Measurements from ENCODE around the gene SGMS1.

The SGMS1 gene

DNA sequence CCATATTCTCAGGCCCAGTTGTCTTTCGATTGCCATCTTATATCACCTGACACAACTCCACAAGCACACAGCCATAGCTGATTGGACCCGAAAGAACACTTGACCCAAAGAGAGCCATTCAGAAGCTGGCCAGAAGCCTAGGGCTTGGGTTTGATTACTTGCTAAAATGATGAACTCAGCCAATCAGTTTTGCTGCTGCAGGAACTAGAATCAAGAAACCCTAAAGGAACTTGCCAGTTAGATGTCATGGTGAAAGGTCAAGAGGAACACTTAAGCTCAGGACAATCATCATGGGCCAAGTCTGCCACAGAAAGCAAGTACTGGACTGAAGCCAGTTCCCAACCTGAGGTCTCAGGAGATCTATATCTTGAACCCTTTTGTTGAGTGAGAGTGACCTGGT lies 150.0 kb downstream of the SGMS1 start:
- no peak for ATAC-seq

GRCh38 chr10:50472914-50473313 lies 150.8 kb downstream of the SGMS1 start:
- TF ChIP-seq, protein P1, sequence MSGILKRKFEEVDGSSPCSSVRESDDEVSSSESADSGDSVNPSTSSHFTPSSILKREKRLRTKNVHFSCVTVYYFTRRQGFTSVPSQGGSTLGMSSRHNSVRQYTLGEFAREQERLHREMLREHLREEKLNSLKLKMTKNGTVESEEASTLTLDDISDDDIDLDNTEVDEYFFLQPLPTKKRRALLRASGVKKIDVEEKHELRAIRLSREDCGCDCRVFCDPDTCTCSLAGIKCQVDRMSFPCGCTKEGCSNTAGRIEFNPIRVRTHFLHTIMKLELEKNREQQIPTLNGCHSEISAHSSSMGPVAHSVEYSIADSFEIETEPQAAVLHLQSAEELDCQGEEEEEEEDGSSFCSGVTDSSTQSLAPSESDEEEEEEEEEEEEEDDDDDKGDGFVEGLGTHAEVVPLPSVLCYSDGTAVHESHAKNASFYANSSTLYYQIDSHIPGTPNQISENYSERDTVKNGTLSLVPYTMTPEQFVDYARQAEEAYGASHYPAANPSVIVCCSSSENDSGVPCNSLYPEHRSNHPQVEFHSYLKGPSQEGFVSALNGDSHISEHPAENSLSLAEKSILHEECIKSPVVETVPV (CRISPR knock-in tag; IDR thresholded peaks at IDR 0.05): no peak
- TF ChIP-seq ISL1 (CRISPR knock-in tag; IDR thresholded peaks at IDR 0.05) (no peak), ARNTL (CRISPR knock-in tag; IDR thresholded peaks at IDR 0.05; ENCODE audit: borderline replicate concordance, low read depth) (no peak), PPARA (CRISPR knock-in tag; IDR thresholded peaks at IDR 0.05; ENCODE audit: borderline replicate concordance) (no peak), BACH2 (CRISPR knock-in tag; IDR thresholded peaks at IDR 0.05; ENCODE audit: borderline replicate concordance) (no peak), ZFP30 (CRISPR knock-in tag; IDR thresholded peaks at IDR 0.05) (no peak), OSR1 (CRISPR knock-in tag; IDR thresholded peaks at IDR 0.05) (no peak), CREB5 (CRISPR knock-in tag; IDR thresholded peaks at IDR 0.05; ENCODE audit: low read depth) (no peak), TOX (CRISPR knock-in tag; IDR thresholded peaks at IDR 0.05; ENCODE audit: borderline replicate concordance) (no peak), TSHZ2 (CRISPR knock-in tag; IDR thresholded peaks at IDR 0.05) (no peak), GLIS3 (CRISPR knock-in tag; IDR thresholded peaks at IDR 0.05) (no peak), ZC3H10 (CRISPR knock-in tag; IDR thresholded peaks at IDR 0.05) (no peak)
- no peak for ATAC-seq

More for the DNA sequence above, 150.0 kb downstream of the SGMS1 start:
- TF ChIP-seq OSR1 (CRISPR knock-in tag; IDR thresholded peaks at IDR 0.05) (no peak), PPARA (CRISPR knock-in tag; IDR thresholded peaks at IDR 0.05; ENCODE audit: borderline replicate concordance) (no peak), CSDC2 (CRISPR knock-in tag; IDR thresholded peaks at IDR 0.05) (no peak), ZFP3 (CRISPR knock-in tag; IDR thresholded peaks at IDR 0.05) (no peak), TSHZ2 (CRISPR knock-in tag; IDR thresholded peaks at IDR 0.05) (no peak), ESRRG (CRISPR knock-in tag; IDR thresholded peaks at IDR 0.05) (no peak), TOX (CRISPR knock-in tag; IDR thresholded peaks at IDR 0.05; ENCODE audit: borderline replicate concordance) (no peak), ZNF70 (CRISPR knock-in tag; IDR thresholded peaks at IDR 0.05) (no peak), ZNF565 (CRISPR knock-in tag; conservative IDR thresholded peaks at IDR 0.05; ENCODE audit: low read depth) (no peak), RARB (CRISPR knock-in tag; IDR thresholded peaks at IDR 0.05) (no peak), GLIS3 (CRISPR knock-in tag; IDR thresholded peaks at IDR 0.05) (no peak), ISL1 (CRISPR knock-in tag; IDR thresholded peaks at IDR 0.05) (no peak)
- TF ChIP-seq, protein P2, sequence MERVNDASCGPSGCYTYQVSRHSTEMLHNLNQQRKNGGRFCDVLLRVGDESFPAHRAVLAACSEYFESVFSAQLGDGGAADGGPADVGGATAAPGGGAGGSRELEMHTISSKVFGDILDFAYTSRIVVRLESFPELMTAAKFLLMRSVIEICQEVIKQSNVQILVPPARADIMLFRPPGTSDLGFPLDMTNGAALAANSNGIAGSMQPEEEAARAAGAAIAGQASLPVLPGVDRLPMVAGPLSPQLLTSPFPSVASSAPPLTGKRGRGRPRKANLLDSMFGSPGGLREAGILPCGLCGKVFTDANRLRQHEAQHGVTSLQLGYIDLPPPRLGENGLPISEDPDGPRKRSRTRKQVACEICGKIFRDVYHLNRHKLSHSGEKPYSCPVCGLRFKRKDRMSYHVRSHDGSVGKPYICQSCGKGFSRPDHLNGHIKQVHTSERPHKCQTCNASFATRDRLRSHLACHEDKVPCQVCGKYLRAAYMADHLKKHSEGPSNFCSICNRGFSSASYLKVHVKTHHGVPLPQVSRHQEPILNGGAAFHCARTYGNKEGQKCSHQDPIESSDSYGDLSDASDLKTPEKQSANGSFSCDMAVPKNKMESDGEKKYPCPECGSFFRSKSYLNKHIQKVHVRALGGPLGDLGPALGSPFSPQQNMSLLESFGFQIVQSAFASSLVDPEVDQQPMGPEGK (CRISPR knock-in tag; IDR thresholded peaks at IDR 0.05; ENCODE audit: borderline replicate concordance): no peak
- TF ChIP-seq, protein P1 (CRISPR knock-in tag; IDR thresholded peaks at IDR 0.05): no peak

Measured in SK-N-SH treated with all-trans-retinoic acid at 6 μM for 48 hours (cell line).